PC-9 (cell line): Measurements from ENCODE around the gene LMF1.

Source experiments
- EZH2 ChIP-seq: fragments of 200-600 bp; sonication (generic); IDR thresholded peaks from 2 replicates; pipeline ENCODE4 v1.8.0; 2017; ENCODE audit warnings: antibody characterized with exemption, low read depth
- TF ChIP-seq, protein P1 (sequence below): fragments of 200-600 bp; sonication (generic); conservative IDR thresholded peaks from 2 replicates; pipeline ENCODE4 v1.6.1; 2017; ENCODE audit warnings: mixed run types, antibody characterized with exemption, mild to moderate bottlenecking, moderate library complexity

DNA sequence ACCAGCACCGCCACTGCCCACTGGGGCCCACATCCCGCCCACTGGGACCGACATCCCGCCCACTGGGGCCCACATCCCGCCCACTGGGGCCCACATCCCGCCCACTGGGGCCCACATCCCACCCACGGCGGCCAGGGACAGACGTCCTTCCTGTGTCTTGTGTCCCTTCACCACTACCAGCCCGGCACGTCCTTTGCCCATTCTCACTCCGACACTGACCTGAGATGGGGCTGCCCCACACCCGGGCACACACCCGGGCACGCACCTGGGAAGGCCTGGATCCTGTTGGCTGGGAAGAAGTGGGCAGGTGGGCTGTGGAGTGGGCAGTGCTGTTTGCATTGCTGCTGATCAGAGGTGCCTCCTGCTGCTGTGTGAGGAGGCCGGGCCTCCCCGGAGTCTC, 141.9 kb downstream of the LMF1 start:
- TF ChIP-seq, protein P1, sequence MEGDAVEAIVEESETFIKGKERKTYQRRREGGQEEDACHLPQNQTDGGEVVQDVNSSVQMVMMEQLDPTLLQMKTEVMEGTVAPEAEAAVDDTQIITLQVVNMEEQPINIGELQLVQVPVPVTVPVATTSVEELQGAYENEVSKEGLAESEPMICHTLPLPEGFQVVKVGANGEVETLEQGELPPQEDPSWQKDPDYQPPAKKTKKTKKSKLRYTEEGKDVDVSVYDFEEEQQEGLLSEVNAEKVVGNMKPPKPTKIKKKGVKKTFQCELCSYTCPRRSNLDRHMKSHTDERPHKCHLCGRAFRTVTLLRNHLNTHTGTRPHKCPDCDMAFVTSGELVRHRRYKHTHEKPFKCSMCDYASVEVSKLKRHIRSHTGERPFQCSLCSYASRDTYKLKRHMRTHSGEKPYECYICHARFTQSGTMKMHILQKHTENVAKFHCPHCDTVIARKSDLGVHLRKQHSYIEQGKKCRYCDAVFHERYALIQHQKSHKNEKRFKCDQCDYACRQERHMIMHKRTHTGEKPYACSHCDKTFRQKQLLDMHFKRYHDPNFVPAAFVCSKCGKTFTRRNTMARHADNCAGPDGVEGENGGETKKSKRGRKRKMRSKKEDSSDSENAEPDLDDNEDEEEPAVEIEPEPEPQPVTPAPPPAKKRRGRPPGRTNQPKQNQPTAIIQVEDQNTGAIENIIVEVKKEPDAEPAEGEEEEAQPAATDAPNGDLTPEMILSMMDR, result no peak
- TF ChIP-seq EZH2, result no peak
